PFSK-1 (cell line): ENCODE data around the gene TMEM120B.

ENCODE experiments used
- FOXP2 ChIP-seq: optimal IDR thresholded peaks from 2 replicates; pipeline ENCODE3; 2011; ENCODE audit warnings: borderline replicate concordance, control low read depth, inconsistent platforms; ENCODE audit not compliant: insufficient read depth; ENCODE audit errors: extremely low read length, extremely low read depth
- POLR2AphosphoS5 ChIP-seq: IDR thresholded peaks from 2 replicates; pipeline ENCODE4 v1.6.1; 2012; ENCODE audit warnings: low read depth, mild to moderate bottlenecking, control low read depth, low read length, moderate library complexity
- SIN3A ChIP-seq: IDR thresholded peaks from 2 replicates; pipeline ENCODE4 v1.6.1; 2012; ENCODE audit warnings: mild to moderate bottlenecking, low read length, moderate library complexity, borderline replicate concordance; ENCODE audit not compliant: insufficient read depth
- TAF1 ChIP-seq: IDR thresholded peaks from 2 replicates; pipeline ENCODE4 v1.6.1; 2012; ENCODE audit warnings: low read length, control low read depth, borderline replicate concordance; ENCODE audit not compliant: insufficient read depth
- TF ChIP-seq, protein P1 (sequence below), 2 experiments: IDR thresholded peaks; 2 replicates each; pipeline versions ENCODE4 v1.6.1 to v1.8.0; 2011 to 2012; ENCODE audit warnings: low read depth in 2 of 2, low read length in 2 of 2, control low read depth in 1 of 2, inconsistent platforms in 1 of 2, mild to moderate bottlenecking in 1 of 2, moderate library complexity in 1 of 2; ENCODE audit not compliant: insufficient read depth in 1 of 2

The TMEM120B gene

DNA sequence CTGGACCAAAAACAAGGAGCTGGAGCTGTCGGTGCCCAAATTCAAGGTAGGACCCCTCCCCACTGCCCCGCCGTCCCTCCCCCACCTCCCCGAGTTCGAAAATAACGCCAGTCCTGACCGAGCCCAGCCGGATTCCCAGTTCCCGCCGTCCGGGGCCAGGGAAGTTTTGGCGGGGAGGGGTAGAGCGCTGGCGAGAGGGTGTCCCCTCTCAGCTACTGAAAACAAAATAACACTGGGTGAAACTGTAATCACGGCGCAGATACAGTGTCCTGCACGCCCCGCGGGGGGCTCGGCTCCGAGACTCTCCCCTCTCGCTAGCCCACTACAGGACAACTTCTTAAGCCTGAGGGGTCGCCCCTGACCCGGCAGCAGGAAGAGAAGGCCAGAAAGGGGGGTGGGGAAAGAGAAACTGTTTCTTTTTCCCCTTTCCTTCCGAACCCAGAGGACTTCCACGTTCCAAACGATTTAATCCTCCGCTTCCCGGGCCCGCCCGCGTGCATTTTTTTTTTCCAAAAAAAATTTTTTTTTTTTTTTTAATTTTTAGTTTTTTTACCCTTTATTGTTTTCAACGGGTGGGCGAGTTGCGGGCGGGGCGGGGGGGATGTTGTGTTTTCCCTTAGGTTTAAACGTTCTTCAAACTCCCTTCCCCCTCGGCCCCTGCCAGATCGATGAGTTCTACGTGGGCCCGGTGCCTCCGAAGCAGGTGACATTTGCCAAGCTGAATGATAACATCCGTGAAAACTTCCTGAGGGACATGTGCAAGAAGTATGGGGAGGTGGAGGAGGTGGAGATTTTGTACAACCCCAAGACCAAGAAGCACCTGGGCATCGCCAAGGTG, 92.8 kb downstream of the TMEM120B start:
- no peak for TF ChIP-seq FOXP2
- TF ChIP-seq SIN3A = no peak
- no peak for TF ChIP-seq TAF1
- no peak for TF ChIP-seq POLR2AphosphoS5
- TF ChIP-seq, protein P1, sequence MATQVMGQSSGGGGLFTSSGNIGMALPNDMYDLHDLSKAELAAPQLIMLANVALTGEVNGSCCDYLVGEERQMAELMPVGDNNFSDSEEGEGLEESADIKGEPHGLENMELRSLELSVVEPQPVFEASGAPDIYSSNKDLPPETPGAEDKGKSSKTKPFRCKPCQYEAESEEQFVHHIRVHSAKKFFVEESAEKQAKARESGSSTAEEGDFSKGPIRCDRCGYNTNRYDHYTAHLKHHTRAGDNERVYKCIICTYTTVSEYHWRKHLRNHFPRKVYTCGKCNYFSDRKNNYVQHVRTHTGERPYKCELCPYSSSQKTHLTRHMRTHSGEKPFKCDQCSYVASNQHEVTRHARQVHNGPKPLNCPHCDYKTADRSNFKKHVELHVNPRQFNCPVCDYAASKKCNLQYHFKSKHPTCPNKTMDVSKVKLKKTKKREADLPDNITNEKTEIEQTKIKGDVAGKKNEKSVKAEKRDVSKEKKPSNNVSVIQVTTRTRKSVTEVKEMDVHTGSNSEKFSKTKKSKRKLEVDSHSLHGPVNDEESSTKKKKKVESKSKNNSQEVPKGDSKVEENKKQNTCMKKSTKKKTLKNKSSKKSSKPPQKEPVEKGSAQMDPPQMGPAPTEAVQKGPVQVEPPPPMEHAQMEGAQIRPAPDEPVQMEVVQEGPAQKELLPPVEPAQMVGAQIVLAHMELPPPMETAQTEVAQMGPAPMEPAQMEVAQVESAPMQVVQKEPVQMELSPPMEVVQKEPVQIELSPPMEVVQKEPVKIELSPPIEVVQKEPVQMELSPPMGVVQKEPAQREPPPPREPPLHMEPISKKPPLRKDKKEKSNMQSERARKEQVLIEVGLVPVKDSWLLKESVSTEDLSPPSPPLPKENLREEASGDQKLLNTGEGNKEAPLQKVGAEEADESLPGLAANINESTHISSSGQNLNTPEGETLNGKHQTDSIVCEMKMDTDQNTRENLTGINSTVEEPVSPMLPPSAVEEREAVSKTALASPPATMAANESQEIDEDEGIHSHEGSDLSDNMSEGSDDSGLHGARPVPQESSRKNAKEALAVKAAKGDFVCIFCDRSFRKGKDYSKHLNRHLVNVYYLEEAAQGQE (IDR thresholded peaks at IDR 0.05; ENCODE audit: insufficient read depth in 1 of 2, low read depth in 2 of 2, low read length in 2 of 2) = no peak

DNA sequence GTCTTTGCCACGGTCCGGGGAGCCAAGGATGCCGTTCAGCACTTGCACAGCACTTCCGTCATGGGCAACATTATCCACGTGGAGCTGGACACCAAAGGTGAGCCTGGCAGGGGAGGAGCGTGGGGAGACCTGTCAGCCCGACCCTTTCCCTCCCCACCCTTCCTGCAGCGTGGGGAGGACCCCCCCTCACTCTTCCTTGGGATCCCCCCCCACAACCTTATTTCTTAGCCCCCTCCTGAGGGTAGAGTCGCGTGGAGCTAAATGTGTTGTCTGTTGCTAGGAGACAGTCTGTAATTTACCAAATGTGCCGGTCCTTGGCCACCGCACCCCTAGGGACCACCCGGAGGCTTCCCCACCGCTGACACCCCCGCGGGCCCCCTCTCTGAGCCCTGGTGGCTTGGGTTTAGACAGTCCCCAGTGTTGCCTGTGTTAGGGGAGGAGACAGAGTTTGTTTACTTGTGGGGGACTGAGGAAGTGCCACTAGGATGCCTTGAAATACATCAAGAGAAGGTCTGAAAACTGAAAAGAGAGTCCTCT, 93.5 kb downstream of the TMEM120B start:
- TF ChIP-seq FOXP2 (no peak), SIN3A (peak; percentile 54; the same call in 1 of the 2 replicates)

DNA sequence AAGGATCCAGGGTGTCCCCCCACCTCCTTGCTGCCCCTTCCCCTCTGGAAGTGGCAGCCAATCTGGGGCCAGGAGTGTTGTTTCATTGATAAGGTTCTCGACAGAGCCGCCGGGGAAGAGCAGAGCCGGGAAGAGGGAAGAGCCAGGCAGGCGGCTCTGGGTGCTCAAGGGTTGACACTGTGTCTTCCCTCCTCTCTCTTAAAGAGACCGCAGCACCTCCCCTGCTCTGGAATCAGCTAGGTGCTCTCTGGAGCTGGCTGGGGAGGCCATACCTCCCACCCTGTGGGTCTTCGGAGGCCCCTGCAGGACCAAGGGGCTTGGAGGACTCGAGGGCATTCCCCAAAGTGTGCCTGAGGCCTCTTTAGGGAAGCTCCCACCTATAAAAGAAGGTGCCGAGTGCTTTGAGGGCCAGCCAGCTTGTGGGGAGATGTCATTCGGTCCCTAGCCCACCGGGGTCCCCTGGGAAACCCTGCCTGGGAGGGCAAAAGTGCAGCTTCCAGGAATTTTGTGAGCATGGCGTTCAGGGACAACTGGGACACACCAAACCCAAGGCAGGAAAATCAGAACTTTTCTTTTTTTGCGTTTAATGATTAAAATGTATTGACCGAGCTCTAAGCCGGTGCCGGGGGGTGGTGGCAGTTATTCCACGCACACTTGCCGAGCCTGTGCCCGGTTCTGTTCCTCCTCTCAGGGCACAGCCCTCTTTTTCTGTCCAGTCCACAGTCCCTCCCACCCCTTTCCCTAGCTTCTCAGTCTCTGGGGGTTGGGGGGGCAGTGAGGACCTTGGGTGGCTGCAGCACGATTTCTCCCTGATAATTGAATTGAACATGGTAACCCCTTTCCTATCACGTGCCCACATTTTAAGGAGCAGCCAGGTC, 94.2 kb downstream of the TMEM120B start:
- TF ChIP-seq POLR2AphosphoS5 = no peak
- no peak for TF ChIP-seq TAF1
- no peak for TF ChIP-seq FOXP2
- TF ChIP-seq, protein P1 (IDR thresholded peaks at IDR 0.05; ENCODE audit: insufficient read depth in 1 of 2, low read depth in 2 of 2, low read length in 2 of 2) = no peak
- TF ChIP-seq SIN3A = no peak

DNA sequence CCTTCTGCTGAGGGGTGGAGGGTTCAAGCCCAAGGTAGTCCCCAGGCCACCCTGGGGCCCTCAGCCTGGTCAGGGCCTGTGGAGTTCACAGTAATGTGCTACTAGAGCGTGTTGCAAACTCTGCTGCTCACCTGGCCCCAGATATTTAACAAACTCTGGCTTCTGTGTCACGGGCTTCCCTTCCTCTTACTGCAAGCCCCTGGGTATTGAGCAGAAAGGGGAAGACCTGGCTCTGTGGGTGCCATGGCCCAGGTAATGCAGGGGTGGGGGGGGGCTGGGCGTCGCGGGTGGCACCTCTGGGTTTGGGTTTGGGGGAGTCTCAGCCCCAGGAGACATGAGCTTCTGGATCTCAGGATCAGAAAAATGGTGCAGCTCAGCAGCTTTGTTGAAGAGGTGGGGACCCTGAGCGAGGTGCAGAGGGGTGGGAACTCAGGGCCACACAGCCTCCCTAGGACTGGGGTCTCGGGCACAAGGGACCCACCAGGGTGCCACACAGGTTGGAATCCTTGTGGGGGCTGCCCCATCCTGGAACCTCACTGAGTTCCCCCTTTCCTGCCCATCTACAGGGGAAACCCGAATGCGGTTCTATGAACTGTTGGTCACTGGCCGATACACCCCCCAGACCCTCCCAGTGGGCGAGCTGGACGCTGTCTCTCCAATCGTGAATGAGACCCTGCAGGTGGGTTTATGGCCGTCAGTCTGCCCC, 95.2 kb downstream of the TMEM120B start:
- TF ChIP-seq, protein P1 (IDR thresholded peaks at IDR 0.05; ENCODE audit: insufficient read depth in 1 of 2, low read depth in 2 of 2, low read length in 2 of 2) = no peak
- no peak for TF ChIP-seq FOXP2
- TF ChIP-seq TAF1 = no peak
- TF ChIP-seq POLR2AphosphoS5 = no peak
- no peak for TF ChIP-seq SIN3A

DNA sequence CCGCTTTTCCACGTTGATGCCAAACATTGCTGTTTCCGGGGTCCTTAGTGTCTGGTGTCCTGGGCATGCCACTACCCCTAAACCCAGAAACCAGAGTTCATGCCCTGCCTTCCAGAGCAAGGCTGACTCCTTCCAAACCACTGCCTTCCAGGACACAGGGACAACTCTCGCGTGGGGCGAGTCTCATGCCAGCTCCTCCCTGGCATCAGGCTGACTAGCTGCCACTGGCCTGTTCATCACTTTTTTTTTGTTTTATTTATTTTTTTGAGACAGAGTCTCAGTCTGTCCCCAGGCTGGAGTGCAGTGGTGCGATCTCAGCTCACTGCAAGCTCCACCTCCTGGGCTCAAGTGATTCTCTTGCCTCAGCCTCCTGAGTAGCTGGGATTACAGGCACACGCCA, 96.1 kb downstream of the TMEM120B start:
- TF ChIP-seq FOXP2 = no peak
- TF ChIP-seq POLR2AphosphoS5 = no peak
- TF ChIP-seq TAF1 = no peak
- no peak for TF ChIP-seq SIN3A
